Endothelial cell (in vitro differentiated cells): ENCODE results near the gene MEGF10. TPM values are rescaled to one million over a fixed set of nuclear protein-coding genes. Genes with fewer than 3 reads are reported as not detected.
"Not testable (repeated sequence)": the region's sequence is repeated elsewhere in the genome, so short reads cannot be mapped to it uniquely, and the experiment has no call there.

Source experiments
- DNase-seq: peaks from one replicate; pipeline ENCODE4 v3.0.0; 2021; ENCODE audit warnings: low spot score
- H3K27ac Mint-ChIP-seq: one replicate; pipeline ENCODE4 v1.8.0; 2021; ENCODE audit warnings: mixed read lengths, inconsistent platforms; ENCODE audit not compliant: unreplicated experiment
- H3K27me3 Mint-ChIP-seq: one replicate; pipeline ENCODE4 v1.8.0; 2021; ENCODE audit warnings: mild to moderate bottlenecking, moderate library complexity, mixed read lengths, inconsistent platforms; ENCODE audit not compliant: unreplicated experiment
- H3K36me3 Mint-ChIP-seq: one replicate; pipeline ENCODE4 v1.8.0; 2021; ENCODE audit warnings: mild to moderate bottlenecking, low read depth, mixed read lengths, inconsistent platforms; ENCODE audit not compliant: unreplicated experiment
- H3K4me1 Mint-ChIP-seq: one replicate; pipeline ENCODE4 v1.8.0; 2021; ENCODE audit warnings: mild to moderate bottlenecking, mixed read lengths, inconsistent platforms; ENCODE audit not compliant: unreplicated experiment
- H3K4me3 Mint-ChIP-seq: one replicate; pipeline ENCODE4 v1.8.0; 2021; ENCODE audit warnings: mild to moderate bottlenecking, mixed read lengths, inconsistent platforms; ENCODE audit not compliant: unreplicated experiment
- H3K9me3 Mint-ChIP-seq: one replicate; pipeline ENCODE4 v1.8.0; 2021; ENCODE audit warnings: mixed read lengths, inconsistent platforms; ENCODE audit not compliant: unreplicated experiment
- total RNA-seq: library from RNA; stranded (reverse); fragmentation: NEBNext Ultra II Directional; extraction: Animal tissue kit (Norgen Biotek cat#: 25700); gene quantifications from one replicate; pipeline ENCODE4 v1.2.1, GENCODE V29; 2021; ENCODE audit not compliant: unreplicated experiment
- TF ChIP-seq, protein P1 (sequence below): fragments of 200-600 bp; sonication (generic); IDR thresholded peaks from one replicate; pipeline ENCODE4 v1.5.0; 2021; ENCODE audit warnings: antibody characterized with exemption; ENCODE audit not compliant: unreplicated experiment

The MEGF10 gene
- total RNA-seq, 1 donor from 2014 or later: 5.6 TPM

DNA sequence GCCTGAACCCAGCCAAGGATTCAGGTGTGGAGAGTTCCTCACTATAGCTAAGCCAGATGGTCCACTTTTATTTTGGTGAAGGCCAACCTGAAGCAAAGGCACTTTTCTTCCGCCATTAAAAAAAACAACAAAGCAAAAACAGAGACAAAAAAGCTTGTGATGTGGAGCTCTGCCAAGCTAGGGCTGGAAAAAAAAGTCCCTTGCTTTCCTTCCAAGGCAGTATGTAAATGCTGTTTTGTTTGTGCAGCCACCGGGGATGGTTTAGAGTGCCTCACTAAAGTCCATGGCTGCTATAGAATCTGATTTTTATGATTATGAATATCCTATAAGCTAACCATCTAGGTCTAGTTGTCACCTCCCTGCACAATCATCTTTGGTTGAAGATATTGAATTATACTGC, 14.9 kb downstream of the MEGF10 start:
- no peak overlapping the region for H3K4me3 Mint-ChIP-seq
- no peaks in the 10 kb centered on the region for H3K36me3 Mint-ChIP-seq
- peaks cover 3% of the 10 kb centered on the region for H3K4me1 Mint-ChIP-seq
- H3K9me3 Mint-ChIP-seq: no peaks in the 10 kb centered on the region
- no peak overlapping the region for H3K27ac Mint-ChIP-seq
- no peak for DNase-seq
- TF ChIP-seq, protein P1, sequence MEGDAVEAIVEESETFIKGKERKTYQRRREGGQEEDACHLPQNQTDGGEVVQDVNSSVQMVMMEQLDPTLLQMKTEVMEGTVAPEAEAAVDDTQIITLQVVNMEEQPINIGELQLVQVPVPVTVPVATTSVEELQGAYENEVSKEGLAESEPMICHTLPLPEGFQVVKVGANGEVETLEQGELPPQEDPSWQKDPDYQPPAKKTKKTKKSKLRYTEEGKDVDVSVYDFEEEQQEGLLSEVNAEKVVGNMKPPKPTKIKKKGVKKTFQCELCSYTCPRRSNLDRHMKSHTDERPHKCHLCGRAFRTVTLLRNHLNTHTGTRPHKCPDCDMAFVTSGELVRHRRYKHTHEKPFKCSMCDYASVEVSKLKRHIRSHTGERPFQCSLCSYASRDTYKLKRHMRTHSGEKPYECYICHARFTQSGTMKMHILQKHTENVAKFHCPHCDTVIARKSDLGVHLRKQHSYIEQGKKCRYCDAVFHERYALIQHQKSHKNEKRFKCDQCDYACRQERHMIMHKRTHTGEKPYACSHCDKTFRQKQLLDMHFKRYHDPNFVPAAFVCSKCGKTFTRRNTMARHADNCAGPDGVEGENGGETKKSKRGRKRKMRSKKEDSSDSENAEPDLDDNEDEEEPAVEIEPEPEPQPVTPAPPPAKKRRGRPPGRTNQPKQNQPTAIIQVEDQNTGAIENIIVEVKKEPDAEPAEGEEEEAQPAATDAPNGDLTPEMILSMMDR: no peak
- H3K27me3 Mint-ChIP-seq: no peaks in the 10 kb centered on the region

DNA sequence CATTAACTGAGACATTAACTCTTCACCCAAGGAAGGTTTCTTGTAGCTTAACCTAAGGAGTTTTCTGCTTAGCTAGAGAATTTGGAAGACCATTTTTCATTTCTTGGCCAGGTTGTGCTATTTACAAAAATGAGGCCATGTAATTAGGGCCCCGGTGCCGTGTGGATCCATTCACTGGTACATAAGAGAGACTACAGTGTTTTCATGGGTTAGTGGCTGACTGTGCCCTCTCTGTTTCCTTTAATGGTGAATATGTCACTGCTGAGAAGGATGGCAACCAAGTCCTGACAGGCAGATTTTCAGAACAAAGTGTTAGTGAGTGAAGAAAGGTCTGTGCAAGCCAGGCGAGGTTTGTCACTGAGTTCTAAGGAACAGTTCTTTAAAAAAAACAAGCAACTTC, 15.4 kb downstream of the MEGF10 start:
- Mint-ChIP-seq H3K36me3 (no peaks in the 10 kb centered on the region), H3K4me1 (peaks cover under 1% of the 10 kb centered on the region), H3K9me3 (no peaks in the 10 kb centered on the region), H3K4me3 (no peak overlapping the region), H3K27ac (no peak overlapping the region), H3K27me3 (no peaks in the 10 kb centered on the region)
- TF ChIP-seq, protein P1: no peak
- no peak for DNase-seq

DNA sequence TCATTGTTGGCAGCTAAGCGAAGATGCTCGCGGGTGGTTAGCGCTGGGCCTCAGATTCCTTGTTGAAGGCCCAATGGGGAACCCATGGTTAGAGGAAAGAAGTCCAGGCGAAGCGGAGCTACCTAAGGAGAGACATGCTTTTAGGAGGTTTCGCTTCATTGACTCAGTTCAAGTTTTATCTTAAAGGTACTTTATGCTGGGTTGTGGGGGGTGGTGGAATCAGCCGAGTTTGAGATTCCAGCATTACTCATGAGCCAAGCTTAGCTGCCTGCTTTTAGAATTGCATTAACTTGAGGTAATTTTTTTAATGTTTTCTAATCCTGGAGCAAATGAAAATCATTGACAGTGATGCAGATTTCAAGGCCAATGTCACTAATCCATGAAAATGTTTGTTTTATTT, 16.1 kb downstream of the MEGF10 start:
- no peak overlapping the region for H3K4me3 Mint-ChIP-seq
- H3K4me1 Mint-ChIP-seq: no peaks in the 10 kb centered on the region

DNA sequence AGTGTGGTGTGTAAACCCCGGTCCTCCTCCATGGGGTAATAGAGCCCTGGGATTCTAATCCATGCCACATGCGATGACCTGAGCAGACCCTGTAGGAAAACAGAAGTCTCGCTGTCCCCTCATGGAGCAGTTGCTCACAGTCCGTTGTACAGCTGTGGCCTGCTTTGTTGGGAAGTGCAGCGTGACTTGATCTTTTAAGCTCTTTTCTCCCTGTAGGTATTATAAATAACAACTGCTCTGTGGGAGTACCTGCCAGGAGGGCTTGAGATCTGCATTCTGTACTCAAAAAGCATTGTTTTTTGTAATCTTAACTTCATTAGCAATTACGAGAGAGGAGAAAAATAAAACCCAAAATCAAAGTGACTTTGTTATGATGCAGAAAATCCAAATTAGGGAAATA, 17.3 kb downstream of the MEGF10 start:
- DNase-seq: no peak
- H3K27me3 Mint-ChIP-seq: no peaks in the 10 kb centered on the region
- no peaks in the 10 kb centered on the region for H3K9me3 Mint-ChIP-seq
- no peaks in the 10 kb centered on the region for H3K36me3 Mint-ChIP-seq
- no peaks in the 10 kb centered on the region for H3K4me1 Mint-ChIP-seq
- TF ChIP-seq, protein P1: no peak
- no peak overlapping the region for H3K27ac Mint-ChIP-seq
- H3K4me3 Mint-ChIP-seq: no peak overlapping the region

More for the DNA sequence above, 16.1 kb downstream of the MEGF10 start:
- Mint-ChIP-seq H3K27ac (no peak overlapping the region), H3K36me3 (no peaks in the 10 kb centered on the region), H3K27me3 (no peaks in the 10 kb centered on the region), H3K9me3 (no peaks in the 10 kb centered on the region)
- DNase-seq: no peak
- TF ChIP-seq, protein P1: no peak

DNA sequence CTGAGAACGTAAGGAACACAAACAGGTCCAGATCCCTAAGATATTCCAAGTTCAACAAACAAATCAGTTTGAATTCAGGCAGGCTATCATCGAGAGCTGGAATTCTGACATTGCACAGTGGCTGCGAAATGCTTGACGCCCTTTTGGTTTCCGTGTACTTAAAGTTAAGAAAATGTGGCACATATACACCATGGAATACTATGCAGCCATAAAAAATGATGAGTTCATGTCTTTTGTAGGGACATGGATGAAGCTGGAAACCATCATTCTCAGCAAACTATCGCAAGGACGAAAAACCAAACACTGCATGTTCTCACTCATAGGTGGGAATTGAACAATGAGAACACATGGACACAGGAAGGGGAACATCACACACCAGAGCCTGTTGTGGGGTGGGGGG, 17.7 kb downstream of the MEGF10 start:
- not testable (repeated sequence) for H3K27ac Mint-ChIP-seq, H3K27me3 Mint-ChIP-seq, H3K4me1 Mint-ChIP-seq, DNase-seq, H3K9me3 Mint-ChIP-seq, H3K4me3 Mint-ChIP-seq, H3K36me3 Mint-ChIP-seq

DNA sequence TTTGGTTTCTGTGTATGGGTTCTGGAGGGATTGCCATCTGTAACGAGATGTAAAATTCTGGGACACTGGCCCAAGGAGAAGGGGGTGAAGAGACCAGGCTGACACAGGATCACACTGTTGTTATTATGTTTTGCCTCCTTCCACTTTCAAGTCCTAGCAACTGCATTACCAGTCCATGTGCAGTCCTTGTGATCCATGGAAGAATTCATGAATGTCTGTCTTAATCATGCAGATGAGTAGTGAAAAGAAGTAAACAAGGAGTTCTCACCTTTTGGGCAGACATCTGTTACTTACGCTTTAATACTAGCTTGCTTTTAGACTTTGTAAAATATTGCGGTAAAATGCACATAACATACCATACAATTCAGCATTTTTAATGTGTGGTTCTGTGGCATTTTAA, 18.3 kb downstream of the MEGF10 start:
- TF ChIP-seq, protein P1: no peak
- H3K27ac Mint-ChIP-seq: no peak overlapping the region

More for the DNA sequence above, 18.3 kb downstream of the MEGF10 start:
- H3K27me3 Mint-ChIP-seq: no peaks in the 10 kb centered on the region
- no peaks in the 10 kb centered on the region for H3K36me3 Mint-ChIP-seq
- H3K4me1 Mint-ChIP-seq: no peaks in the 10 kb centered on the region
- H3K9me3 Mint-ChIP-seq: no peaks in the 10 kb centered on the region
- no peak for DNase-seq
- H3K4me3 Mint-ChIP-seq: no peak overlapping the region
